GM19455 (cell line): ENCODE results near the gene SORBS2.

Experiments used
- ATAC-seq: cut with Tn5 transposase; IDR thresholded peaks from one replicate; pipeline ENCODE4 v1.9.1; 2021; ENCODE audit not compliant: unreplicated experiment

SORBS2 gene

DNA sequence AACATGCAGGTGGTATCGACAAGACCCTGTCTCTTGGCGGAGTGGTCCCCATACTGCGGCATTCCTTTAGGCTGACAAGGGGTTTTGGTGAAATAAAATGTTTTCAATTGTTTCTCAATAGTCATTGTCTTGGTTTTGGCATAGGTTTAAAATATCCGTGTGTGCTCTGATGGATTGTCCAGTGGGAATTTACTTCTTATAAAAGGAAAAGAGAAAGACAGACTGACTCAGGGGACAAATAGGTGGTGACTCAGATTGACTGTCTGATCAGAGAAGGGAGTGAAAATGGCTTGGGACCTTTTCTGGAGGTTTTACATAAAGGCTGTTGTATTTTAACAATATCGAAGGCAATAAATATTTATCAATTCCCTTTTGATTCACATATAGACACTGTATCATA, 129.8 kb downstream of the SORBS2 start:
- ATAC-seq, result no peak

DNA sequence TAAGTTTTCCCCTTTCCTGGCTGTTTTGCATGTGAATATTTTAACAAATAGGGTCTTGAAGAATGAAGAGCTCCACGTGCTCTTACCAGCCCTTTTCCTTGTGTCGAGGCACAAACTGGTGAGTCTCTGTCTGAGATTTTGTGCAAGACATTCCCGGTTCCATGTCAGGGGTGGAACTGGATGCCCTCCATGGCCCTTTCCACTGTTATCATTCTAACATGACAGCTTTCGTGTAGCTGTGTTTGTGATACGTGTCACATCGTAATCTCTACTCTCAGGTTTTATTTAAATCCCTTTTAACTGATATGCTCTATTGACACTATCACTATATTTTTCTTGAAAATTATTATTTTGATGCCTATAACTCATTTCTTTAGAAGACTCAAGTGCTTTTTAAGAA, 130.4 kb downstream of the SORBS2 start:
- no peak for ATAC-seq

- ATAC-seq, result no peak
These were observed 131.4 kb downstream of the SORBS2 start for GRCh38 chr4:185680617-185681016.

GRCh38 chr4:185679523-185679922, 132.5 kb downstream of the SORBS2 start:
- no peak for ATAC-seq

- ATAC-seq, result no peak
These were observed 134.2 kb downstream of the SORBS2 start for GRCh38 chr4:185677637-185678314.

GRCh38 chr4:185672618-185673017, 139.4 kb downstream of the SORBS2 start:
- ATAC-seq, result no peak

DNA sequence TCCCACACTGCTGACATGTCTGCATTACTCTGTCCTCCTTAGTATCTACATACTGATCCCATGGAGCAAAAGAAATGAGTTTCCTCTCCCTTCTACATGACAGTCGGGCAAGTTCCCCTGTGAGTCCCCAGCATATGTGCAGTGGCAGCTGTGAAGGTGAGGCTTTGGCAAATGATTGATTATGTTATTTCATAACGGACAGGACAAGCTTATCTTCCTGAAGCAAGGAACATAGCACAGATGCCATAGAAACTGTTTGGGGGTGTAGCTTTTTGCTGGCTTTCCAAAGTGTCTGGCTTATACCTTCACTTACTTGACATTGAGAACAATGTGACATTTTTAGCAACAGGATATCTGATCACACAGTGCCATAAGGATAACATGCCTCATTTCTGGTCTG, 139.8 kb downstream of the SORBS2 start:
- ATAC-seq, result no peak

- ATAC-seq, result no peak
These were observed 140.5 kb downstream of the SORBS2 start for GRCh38 chr4:185671496-185671895.

DNA sequence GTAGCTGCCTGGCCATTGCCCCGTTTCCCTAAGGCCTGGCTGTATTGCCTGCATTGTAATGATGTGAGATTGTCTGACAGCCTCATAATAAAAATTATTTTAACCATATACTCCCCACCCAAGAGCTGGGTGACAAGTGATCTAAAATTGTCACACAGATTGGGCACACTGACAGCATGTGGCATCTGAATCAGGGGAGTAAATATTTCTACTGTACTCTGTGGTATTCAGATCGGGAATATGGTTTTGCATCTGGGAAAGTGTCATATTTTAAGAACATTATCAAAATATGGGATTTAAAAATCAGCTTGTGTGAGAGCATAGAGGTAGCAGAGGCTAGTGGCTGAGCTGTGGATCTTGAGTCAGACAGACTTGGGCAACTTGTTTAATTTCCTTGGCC, 140.9 kb downstream of the SORBS2 start:
- ATAC-seq, result no peak

DNA sequence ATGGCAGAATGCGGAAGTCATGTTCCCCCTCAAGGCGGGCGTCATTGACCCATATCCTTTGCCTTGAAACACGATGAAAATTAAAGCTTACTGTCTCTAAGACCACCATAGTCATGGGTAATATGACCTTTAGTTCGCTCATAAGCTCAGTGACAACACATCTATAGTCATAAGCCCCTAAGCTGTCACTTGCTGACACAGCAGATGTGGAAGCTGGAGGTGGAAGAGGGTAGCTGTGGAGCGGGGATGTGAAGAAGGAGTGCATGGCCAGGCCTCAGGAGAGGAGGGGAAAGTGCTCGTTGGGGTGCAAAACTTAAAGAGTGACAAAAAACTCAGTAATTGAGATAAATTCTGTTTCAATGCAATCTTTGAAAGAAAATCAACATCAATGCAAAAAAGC, 142.7 kb downstream of the SORBS2 start:
- ATAC-seq, result no peak

GRCh38 chr4:185666156-185666555, 145.8 kb downstream of the SORBS2 start:
- ATAC-seq, result no peak

- no peak for ATAC-seq
These were observed 146.3 kb downstream of the SORBS2 start for GRCh38 chr4:185665655-185666054.

- ATAC-seq, result no peak
These were observed 147.5 kb downstream of the SORBS2 start for GRCh38 chr4:185664481-185664880.

- ATAC-seq, result no peak
These were observed 149.8 kb downstream of the SORBS2 start for GRCh38 chr4:185662030-185662778.

- no peak for ATAC-seq
These were observed 151.7 kb downstream of the SORBS2 start for GRCh38 chr4:185660340-185660739.

DNA sequence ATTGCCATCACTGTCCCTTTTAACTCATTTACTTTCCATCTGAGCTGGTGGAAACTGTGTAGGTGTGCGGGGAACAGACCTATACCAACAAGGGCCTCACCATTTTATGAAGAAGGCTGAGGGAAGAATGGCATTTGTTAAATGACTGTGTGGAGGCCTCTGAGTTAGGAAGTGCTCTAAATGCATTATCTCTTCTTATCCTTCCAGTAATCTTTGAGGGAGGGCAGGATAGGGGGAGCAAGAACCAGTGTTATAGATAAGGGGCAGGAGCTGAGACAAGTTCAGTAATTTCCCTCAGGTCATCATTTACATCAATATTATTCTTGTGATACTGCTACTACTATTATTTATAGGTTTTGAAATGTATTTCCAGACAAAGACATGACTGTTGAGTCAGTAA, 154.3 kb downstream of the SORBS2 start:
- ATAC-seq, result no peak

- ATAC-seq, result no peak
These were observed 154.8 kb downstream of the SORBS2 start for GRCh38 chr4:185657183-185657582.

- ATAC-seq, result no peak
These were observed 155.5 kb downstream of the SORBS2 start for GRCh38 chr4:185656467-185656931.

DNA sequence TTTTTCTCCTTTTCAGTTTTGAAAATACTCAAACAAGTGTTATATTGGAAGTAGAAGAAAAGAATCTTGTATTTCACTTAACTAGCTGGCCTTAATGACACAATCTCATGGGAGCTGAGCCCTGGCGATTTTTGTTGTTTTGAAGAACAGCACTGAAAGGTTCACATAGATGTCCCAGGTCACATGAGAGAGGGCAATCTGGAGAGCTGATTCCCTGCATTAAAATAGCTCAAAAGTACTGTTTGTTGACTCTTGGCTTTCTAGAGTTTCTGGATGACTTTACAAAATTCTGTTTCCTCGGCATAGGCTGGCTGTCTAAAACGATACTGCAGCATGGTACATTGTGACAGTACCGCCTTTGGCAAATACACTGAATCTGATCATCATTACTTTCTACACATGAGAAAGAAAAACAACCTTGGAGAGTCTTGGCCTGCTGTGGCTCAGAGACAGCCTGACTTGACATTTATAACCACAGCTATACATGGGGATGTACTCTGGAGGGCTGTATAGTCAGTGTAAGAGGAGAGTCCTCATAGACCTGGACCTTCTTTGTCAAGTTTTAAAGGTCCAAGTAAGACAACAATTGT, 156.9 kb downstream of the SORBS2 start:
- ATAC-seq, result no peak

DNA sequence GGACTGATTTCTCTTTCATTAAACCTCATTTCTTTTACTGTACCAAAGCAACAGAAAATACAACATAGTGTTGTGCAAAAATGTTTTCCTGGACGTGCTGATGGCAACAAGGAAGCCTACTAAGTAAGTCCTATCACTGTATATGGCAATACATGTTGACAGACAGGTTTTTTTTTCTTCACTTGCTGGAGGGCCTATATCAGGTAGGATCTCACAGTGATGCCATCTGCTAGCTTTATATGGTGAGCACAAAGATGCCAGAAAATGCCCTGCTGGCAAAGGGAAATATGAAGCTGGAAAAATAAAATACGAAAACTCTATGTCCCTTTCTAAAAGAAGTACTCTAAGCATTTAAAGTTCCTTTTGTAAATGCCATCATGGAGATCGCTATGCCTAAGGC, 157.7 kb downstream of the SORBS2 start:
- ATAC-seq, result no peak

- no peak for ATAC-seq
These were observed 160.1 kb downstream of the SORBS2 start for GRCh38 chr4:185651851-185652250.

- ATAC-seq, result no peak
These were observed 160.8 kb downstream of the SORBS2 start for GRCh38 chr4:185651137-185651677.
